Stimulated activated CD4-positive, alpha-beta T cell treated with anti-CD3 and anti-CD28 coated beads, Interleukin-1b, Interleukin-23, amount 100 ng/mL, for 24 hours (primary cell): Measurements from ENCODE around the gene CYP27B1.
A peak's percentile ranks its signal among the peaks of the same experiment; 100 is the strongest.
"Not testable (repeated sequence)": the region's sequence is repeated elsewhere in the genome, so short reads cannot be mapped to it uniquely, and the experiment has no call there.

Experiments used
- DNase-seq, 4 experiments: peaks; one replicate each; pipeline ENCODE4 v3.0.0-alpha.2; 2020; ENCODE audit warnings: low read depth in 4 of 4, low spot score in 1 of 4

The CYP27B1 gene

GRCh38 chr12:57783861-57784260, 17.0 kb upstream of the CYP27B1 start:
- no peak for DNase-seq

DNA sequence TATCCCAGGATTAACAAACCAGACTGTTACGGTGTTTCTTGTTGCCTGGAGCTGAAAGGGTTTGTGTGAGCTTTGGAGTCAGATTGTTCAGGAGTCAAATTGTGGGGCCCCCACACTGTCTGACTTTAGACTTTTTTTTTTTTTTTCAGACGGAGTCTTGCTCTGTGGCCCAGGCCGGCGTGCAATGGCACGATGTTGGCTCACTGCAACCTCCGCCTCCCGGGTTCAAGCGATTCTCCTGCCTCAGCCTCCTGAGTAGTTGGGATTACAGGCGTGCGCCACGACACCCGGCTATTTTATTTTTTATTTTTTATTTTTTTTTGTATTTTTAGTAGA, 16.6 kb upstream of the CYP27B1 start:
- no peak for DNase-seq

GRCh38 chr12:57782608-57783465, 16.0 kb upstream of the CYP27B1 start, which contains the start of gene TSFM:
TSFM (plus strand) TSS chr12:57782787; CDS start chr12:57782802, 15 bp downstream.
- peak; percentile 95 to 100 (median 96) for DNase-seq

- no peak for DNase-seq
Measured at GRCh38 chr12:57782243-57782607, 15.3 kb upstream of the CYP27B1 start.

- DNase-seq = no peak
Measured at GRCh38 chr12:57781801-57782200, 14.9 kb upstream of the CYP27B1 start.

DNA sequence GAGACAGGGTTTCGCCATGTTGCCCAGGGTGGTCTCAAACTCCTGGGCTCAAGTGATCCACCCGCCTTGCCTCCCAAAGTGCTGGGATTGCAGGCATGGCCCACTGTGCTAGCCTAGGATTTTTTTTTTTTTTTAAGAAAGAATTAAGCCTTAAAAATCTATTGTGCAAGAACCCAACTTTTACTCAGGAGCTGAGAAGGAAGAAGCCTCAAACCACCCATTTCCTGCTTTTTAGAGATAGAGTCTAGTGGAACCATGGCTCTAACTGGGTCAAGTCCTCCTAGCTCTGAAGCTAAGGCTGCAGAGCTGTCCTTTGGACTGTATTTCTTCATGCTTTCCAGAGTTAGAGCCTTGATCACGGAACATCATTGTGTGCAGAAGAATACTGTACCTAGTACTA, 14.4 kb upstream of the CYP27B1 start:
- DNase-seq = no peak

DNA sequence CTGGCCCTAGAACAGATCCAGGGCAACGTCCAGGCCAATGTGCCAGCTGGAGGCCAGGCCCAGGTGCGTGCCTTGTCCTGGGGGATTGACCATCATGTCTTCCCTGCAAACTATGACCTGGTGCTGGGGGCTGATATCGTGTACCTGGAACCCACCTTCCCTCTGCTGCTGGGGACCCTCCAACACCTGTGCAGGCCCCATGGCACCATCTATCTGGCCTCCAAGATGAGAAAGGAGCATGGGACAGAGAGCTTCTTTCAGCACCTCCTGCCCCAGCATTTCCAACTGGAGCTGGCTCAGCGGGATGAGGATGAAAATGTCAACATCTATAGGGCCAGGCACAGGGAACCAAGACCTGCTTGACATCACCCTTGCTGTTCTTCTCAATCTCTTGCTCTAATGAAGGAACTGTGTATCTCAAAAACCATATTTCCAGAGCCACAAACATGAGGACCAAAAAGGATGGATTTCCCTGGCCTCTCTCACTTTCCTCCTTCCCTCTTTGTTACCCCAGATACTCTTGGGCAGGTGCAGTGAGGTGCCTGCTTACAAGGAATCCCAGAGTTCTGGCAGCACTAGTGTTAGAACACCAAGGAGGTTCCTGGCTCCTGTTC, 13.5 kb upstream of the CYP27B1 start:
- no peak for DNase-seq

DNA sequence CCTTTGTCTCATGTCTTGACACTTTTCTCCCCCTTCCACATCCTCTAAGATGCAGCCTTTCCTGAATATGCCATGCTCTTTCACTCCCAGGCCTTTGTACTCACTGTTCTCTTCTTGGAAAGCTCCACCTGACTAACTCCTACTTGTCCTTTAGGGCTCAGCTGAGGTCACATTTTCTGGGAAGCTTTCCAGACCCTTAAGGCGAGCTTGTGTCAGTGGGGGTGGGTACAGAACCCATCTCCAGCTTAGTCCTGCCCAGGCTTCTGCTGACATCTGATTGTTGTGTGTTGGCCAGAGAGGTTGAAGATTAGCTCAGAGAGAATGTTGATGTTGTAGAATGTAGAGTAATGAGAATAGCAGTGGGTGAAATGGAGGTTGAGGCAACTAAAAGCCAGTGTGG, 12.9 kb upstream of the CYP27B1 start:
- no peak for DNase-seq

- DNase-seq = no peak
Measured at GRCh38 chr12:57777911-57778310, 11.0 kb upstream of the CYP27B1 start.

GRCh38 chr12:57777367-57777766, 10.5 kb upstream of the CYP27B1 start:
- DNase-seq = no peak

DNA sequence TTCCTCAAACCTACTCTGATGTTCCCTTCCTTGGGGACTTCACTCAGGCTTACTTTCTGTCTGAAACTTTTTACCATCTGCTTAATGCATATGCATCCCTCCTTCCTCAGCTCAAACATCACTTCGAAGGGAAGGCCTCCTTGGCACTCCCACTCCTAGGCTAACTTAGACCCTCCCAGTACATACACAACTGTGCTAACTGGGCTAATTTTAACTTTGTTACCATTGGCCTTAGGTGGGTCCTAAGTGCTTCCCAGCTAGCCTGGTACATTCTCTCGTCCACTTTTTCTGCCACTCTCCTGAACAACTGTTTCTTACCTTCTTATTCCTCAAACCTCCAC, 9.3 kb upstream of the CYP27B1 start:
- DNase-seq = no peak

- DNase-seq = no peak
Measured at GRCh38 chr12:57775563-57776246, 8.8 kb upstream of the CYP27B1 start.

DNA sequence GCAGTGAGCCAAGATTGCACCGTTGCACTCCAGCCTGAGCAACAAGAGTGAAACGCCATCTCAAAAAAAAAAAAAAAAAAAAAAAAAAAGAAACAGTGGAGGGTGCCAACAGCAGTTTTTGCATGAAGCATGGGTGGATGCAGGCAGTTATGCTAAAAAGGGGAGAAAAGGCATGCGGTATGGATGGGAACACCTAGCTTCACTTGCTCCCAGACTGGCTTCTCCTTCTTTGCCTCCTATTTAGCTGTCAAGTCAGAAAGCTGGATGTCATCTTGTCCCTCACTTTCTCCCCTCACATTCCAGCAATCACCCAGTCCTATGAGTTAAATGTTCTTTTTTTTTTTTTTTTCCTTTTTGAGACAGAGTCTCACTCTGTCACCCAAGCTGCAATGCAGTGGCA, 8.2 kb upstream of the CYP27B1 start:
- no peak for DNase-seq

- not testable (repeated sequence) for DNase-seq
Measured at GRCh38 chr12:57774634-57775033, 7.8 kb upstream of the CYP27B1 start.

DNA sequence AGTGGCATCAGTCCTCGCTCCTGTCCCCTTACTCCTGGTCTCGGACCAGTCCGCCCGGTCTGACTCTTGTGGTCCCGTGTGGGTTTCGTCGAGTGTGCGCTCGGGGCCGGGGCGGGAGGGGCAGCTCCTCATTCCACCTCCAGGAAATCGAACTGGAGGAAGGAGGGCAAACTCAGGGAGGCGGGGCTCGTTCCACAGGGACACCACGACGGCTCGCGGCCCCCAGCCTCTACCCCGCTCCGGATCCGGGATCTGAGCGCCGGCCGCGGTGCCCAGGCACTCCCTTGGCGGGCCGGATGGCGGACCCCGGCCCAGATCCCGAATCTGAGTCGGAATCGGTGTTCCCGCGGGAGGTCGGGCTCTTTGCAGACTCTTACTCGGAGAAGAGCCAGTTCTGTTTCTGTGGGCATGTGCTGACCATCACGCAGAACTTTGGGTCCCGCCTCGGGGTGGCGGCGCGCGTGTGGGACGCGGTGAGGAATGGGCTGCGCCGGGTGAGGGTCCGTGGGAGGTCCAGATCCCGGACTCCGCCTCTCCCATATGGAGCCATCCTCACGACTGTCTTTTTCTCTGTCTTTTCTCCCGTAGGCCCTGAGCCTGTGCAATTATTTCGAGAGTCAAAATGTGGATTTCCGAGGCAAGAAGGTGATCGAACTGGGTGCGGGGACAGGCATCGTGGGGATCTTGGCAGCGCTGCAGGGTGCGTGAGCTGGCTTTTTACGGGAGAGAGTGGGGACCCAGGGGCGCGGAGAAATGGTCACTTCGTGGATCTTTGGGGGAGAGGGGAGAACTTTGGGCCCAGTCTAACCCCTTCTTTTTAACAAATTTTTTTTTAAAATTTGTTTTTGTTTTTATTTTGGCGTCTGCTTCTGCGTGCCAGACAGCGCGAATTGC, 5.8 kb upstream of the CYP27B1 start, which contains the start of gene EEF1AKMT3:
TSS of gene EEF1AKMT3 (plus strand) at position 186 of the 894 bp plus-strand sequence. CDS start at position 297, 111 bp downstream.
- DNase-seq = no peak

- peak; percentile 68 to 92 (median 90) for DNase-seq
Measured at GRCh38 chr12:57771873-57772428, 5.1 kb upstream of the CYP27B1 start, which contains the start of gene METTL1. METTL1 (minus strand) TSS chr12:57772105; CDS start chr12:57772083, 22 bp downstream.

GRCh38 chr12:57771236-57771872, 4.5 kb upstream of the CYP27B1 start:
- peak; percentile 82 to 93 (median 87) for DNase-seq

GRCh38 chr12:57770734-57771133, 3.9 kb upstream of the CYP27B1 start:
- no peak for DNase-seq

- no peak for DNase-seq
Measured at GRCh38 chr12:57769594-57769993, 2.7 kb upstream of the CYP27B1 start.

DNA sequence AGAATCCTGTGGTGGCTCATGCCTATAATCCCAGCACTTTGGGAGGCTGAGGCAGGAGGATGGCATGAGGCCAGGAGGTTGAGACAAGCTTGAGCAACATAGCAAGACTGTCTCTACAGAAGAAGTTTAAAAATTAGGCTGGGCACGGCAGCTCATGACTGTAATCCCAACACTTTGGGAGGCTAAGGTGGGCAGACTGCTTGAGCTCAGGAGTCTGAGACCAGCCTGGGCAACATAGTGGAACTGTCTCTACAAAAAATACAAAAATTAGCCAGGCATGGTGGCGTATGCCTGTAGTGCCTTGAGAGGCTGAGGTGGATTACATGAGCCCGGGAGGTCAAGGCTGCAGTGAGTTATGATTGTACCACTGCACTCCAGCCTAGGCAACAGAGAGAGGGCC, 998 bp upstream of the CYP27B1 start:
- no peak for DNase-seq
